ENCODE data around the gene GPC6.

- TF ChIP-seq L3MBTL2 (IDR thresholded peaks at IDR 0.05) (no peak), CC2D1A (IDR thresholded peaks at IDR 0.05) (no peak), CEBPB (tag; IDR thresholded peaks at IDR 0.05) (no peak), CTCF (IDR thresholded peaks at IDR 0.05 in 2 of 3, conservative IDR thresholded peaks at IDR 0.05 in 1 of 3; ENCODE audit: insufficient read depth in 2 of 3, low read depth in 1 of 3, low read length in 3 of 3) (no peak), MTA3 (IDR thresholded peaks at IDR 0.05; ENCODE audit: borderline replicate concordance) (no peak), ZFP36 (IDR thresholded peaks at IDR 0.05; ENCODE audit: low read depth, low read length, partially characterized antibody) (no peak), ZNF699 (CRISPR knock-in tag; IDR thresholded peaks at IDR 0.05; ENCODE audit: insufficient replicate concordance) (no peak), MEF2A (IDR thresholded peaks at IDR 0.05; ENCODE audit: control insufficient read depth, low read depth, low read length) (no peak), NFRKB (IDR thresholded peaks at IDR 0.05; ENCODE audit: low read depth) (no peak), REST (IDR thresholded peaks at IDR 0.05; ENCODE audit: borderline replicate concordance) (no peak), REST (CRISPR knock-in tag; IDR thresholded peaks at IDR 0.05; ENCODE audit: low read depth) (no peak), FOXA1 (IDR thresholded peaks at IDR 0.05; ENCODE audit: borderline replicate concordance) (no peak), USF1 (CRISPR knock-in tag; IDR thresholded peaks at IDR 0.05) (no peak)
Measured at GRCh38 chr13:94007072-94007471, 780.5 kb downstream of the GPC6 start.
